CD4-positive, CD25-positive, alpha-beta regulatory T cell (primary cell): Measurements from ENCODE around the gene SUSD4. TPM values are rescaled to one million over a fixed set of nuclear protein-coding genes. Genes with fewer than 3 reads are reported as not detected.

Experiments used
- ATAC-seq, 2 donors: fragments of 150-1000 bp; cut with Tn5 transposase; one replicate each; pipeline ENCODE4 v1.10.0; 2021; ENCODE audit warnings: low read depth in 2 of 2, moderate number of reproducible peaks in 2 of 2, moderate library complexity in 1 of 2
- DNase-seq, 3 donors: peaks; one replicate each; pipeline versions ENCODE4 v3.0.0 to v3.0.0-alpha.2; 2012 to 2022; ENCODE audit warnings: mixed read lengths in 1 of 3
- H3K27ac ChIP-seq: one replicate; pipeline ENCODE4 v1.7.0; 2013; ENCODE audit warnings: mild to moderate bottlenecking, low read length; ENCODE audit not compliant: insufficient read depth, poor library complexity, severe bottlenecking
- H3K27me3 ChIP-seq: one replicate; pipeline ENCODE4 v1.7.0; 2013; ENCODE audit warnings: low read length; ENCODE audit not compliant: control insufficient read depth, insufficient read depth
- H3K36me3 ChIP-seq: one replicate; pipeline ENCODE4 v1.7.0; 2013; ENCODE audit warnings: mild to moderate bottlenecking, low read length, moderate library complexity; ENCODE audit not compliant: control insufficient read depth, insufficient read depth
- H3K4me1 ChIP-seq: 2 replicates; pipeline ENCODE4 v1.7.0; 2013; ENCODE audit warnings: mild to moderate bottlenecking, low read length; ENCODE audit not compliant: insufficient read depth, control insufficient read depth, poor library complexity, severe bottlenecking
- H3K4me3 ChIP-seq: one replicate; pipeline ENCODE4 v1.7.0; 2013; ENCODE audit warnings: low read depth, mild to moderate bottlenecking, low read length, moderate library complexity
- H3K9me3 ChIP-seq, 2 experiments: 1 replicate in 1 of 2; 2 replicates in 1 of 2; pipeline ENCODE4 v1.7.0; 2013; ENCODE audit warnings: low read length in 2 of 2, mild to moderate bottlenecking in 1 of 2, moderate library complexity in 1 of 2; ENCODE audit not compliant: control insufficient read depth in 2 of 2
- H3K27ac Mint-ChIP-seq, 3 donors: one replicate each; pipeline ENCODE4 v1.8.0; 2020 to 2022; ENCODE audit warnings: mild to moderate bottlenecking in 3 of 3, mixed read lengths in 3 of 3, moderate library complexity in 2 of 3
- H3K27me3 Mint-ChIP-seq: one replicate; pipeline ENCODE4 v1.8.0; 2022; ENCODE audit warnings: mild to moderate bottlenecking, mixed read lengths
- H3K36me3 Mint-ChIP-seq: one replicate; pipeline ENCODE4 v1.8.0; 2020; ENCODE audit warnings: mixed read lengths
- H3K4me1 Mint-ChIP-seq, 4 donors: one replicate each; pipeline ENCODE4 v1.8.0; 2020 to 2022; ENCODE audit warnings: mixed read lengths in 4 of 4, mild to moderate bottlenecking in 1 of 4
- H3K4me3 Mint-ChIP-seq, 4 donors: one replicate each; pipeline ENCODE4 v1.8.0; 2020 to 2022; ENCODE audit warnings: mild to moderate bottlenecking in 4 of 4, mixed read lengths in 4 of 4, moderate library complexity in 3 of 4
- H3K9me3 Mint-ChIP-seq, 7 donors: one replicate each; pipeline ENCODE4 v1.8.0; 2020 to 2022; ENCODE audit warnings: mixed read lengths in 7 of 7, mild to moderate bottlenecking in 3 of 7, moderate library complexity in 2 of 7
- polyA plus RNA-seq, 4 donors: library from polyadenylated mRNA; unstranded; fragments of 300-500 nt; fragmentation: Illumina TruSeq; gene quantifications; one replicate each; pipeline ENCODE4 v1.2.3, GENCODE V29; 2021
- total RNA-seq: library from RNA; stranded (reverse); gene quantifications from one replicate; pipeline ENCODE4 v1.2.3, GENCODE V29; 2022

The SUSD4 gene
- total and polyA plus RNA-seq, 5 donors from 2014 or later: 2.4 to 6.5 (median 5.0) TPM

DNA sequence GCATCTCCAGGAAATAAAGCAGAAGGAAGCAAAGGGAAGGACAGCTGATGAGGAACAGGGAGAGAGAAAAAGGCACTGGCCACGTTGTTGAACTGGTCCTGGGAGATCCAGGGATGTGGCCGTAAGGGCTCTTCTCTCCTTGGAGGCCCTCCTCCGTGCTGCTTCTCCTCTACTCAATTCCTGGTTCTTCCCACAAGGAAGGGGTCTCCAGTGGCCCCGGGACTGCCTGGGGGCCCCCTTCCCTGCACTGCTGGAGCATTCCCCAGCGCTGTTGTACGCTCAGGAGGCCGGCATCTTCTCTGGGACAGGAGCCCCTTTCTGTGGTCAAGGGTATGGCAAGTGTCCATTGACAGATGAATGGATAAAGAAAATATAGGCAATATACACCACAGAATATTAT lies 132.4 kb downstream of the SUSD4 start:
- Histone ChIP-seq H3K4me3 (no peak overlapping the region), H3K4me1 (peaks cover 57% of the 10 kb centered on the region), H3K36me3 (no peaks in the 10 kb centered on the region), H3K27me3 (no peaks in the 10 kb centered on the region), H3K27ac (peak overlapping the region; percentile 68), H3K9me3 (no peaks in the 10 kb centered on the region)
- DNase-seq (no peak), ATAC-seq (no peak)
- Mint-ChIP-seq H3K27ac (peak overlapping the region; percentile 81 to 99 (median 98)), H3K36me3 (no peaks in the 10 kb centered on the region), H3K27me3 (no peaks in the 10 kb centered on the region), H3K4me1 (peaks cover 17 to 80% (median 33%) of the 10 kb centered on the region in 4 donors), H3K4me3 (peak overlapping the region in 1 of 4 donors; percentile 24), H3K9me3 (peaks cover 0 to 4% (median 0%) of the 10 kb centered on the region in 7 donors)

DNA sequence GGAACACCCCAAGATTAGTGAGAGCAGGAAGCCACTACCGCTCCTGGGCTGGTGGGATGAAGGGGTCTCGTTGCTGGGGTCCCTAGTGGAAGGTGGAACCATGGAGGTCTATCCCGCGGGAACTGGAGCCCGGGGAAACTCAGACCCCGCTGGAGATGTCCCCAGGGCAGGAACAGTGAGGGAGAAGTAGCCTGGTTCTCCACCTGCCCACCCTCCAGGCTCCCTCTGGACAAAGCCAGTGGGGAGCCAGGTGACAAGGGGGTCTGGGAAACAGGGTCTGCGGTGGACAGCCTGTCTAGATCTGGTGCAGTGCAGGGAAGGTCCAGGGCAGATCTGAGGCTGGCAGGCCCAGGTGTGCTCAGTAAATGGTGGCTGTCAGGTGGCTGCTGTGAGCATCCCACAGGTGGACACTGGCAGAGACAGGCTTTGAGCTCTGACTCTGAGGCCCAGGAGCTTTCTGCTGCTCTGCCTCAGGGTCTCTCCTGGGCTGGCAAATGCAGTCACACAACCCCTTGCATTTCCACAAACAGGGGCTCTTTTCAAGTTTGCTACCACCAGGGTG lies 132.9 kb downstream of the SUSD4 start:
- ATAC-seq (no peak), DNase-seq (no peak)
- Mint-ChIP-seq H3K27ac (peak overlapping the region; percentile 97 to 99 (median 98)), H3K36me3 (no peaks in the 10 kb centered on the region), H3K9me3 (peaks cover 0 to 4% (median 0%) of the 10 kb centered on the region in 7 donors), H3K4me3 (peak overlapping the region in 3 of 4 donors; percentile 60 to 86 (median 70)), H3K27me3 (no peaks in the 10 kb centered on the region), H3K4me1 (peaks cover 17 to 82% (median 33%) of the 10 kb centered on the region in 4 donors)
- H3K4me3 ChIP-seq: no peak overlapping the region
- H3K27me3 ChIP-seq: no peaks in the 10 kb centered on the region
- no peaks in the 10 kb centered on the region for H3K36me3 ChIP-seq
- H3K27ac ChIP-seq: peak overlapping the region; percentile 68
- H3K4me1 ChIP-seq: peaks cover 57% of the 10 kb centered on the region
- H3K9me3 ChIP-seq: no peaks in the 10 kb centered on the region

DNA sequence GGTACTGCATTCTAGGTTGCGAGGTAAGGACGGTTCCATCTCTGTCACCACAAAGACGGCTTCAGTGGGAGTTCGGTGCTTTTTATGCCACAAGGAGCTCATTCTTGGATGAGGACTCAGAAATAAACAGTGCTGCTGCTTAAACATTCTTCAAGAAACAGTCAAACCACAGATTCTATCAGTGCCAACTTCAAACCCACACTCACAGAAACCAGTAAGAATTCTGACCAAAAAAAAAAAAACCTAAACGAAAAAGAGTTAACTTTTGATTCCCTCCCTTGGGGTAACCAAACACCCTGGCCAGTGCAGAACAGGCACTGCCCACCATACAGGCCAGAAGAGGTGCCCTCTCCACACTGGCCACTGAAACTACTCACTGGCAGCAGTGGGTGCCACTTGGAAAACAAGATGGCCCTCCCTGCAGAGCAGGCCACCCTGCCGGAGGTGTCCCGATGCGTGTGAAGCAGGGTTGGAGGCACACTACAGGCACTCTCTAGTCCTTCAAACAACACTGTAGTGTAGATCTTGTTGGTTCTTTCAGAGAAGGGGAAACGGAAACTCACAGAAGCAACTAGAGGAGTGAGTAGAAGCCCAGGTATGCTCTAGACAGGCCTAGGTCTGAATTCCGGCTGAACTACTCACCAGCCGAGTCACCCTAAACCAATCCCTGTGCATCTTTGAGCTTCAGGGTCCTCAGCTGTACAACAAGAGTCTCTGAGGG lies 133.7 kb downstream of the SUSD4 start:
- Histone ChIP-seq H3K36me3 (no peaks in the 10 kb centered on the region), H3K4me3 (peak overlapping the region; percentile 26), H3K27ac (peak overlapping the region; percentile 68), H3K4me1 (peaks cover 57% of the 10 kb centered on the region), H3K27me3 (no peaks in the 10 kb centered on the region), H3K9me3 (no peaks in the 10 kb centered on the region)
- Mint-ChIP-seq H3K27ac (peak overlapping the region; percentile 97 to 99 (median 98)), H3K27me3 (peaks cover 4% of the 10 kb centered on the region), H3K4me1 (peaks cover 17 to 80% (median 33%) of the 10 kb centered on the region in 4 donors), H3K4me3 (peak overlapping the region; percentile 11 to 86 (median 65)), H3K9me3 (no peaks in the 10 kb centered on the region), H3K36me3 (no peaks in the 10 kb centered on the region)
- peak; percentile 82 for ATAC-seq
- DNase-seq: peak in 2 of 3 donors; percentile 29 to 76

DNA sequence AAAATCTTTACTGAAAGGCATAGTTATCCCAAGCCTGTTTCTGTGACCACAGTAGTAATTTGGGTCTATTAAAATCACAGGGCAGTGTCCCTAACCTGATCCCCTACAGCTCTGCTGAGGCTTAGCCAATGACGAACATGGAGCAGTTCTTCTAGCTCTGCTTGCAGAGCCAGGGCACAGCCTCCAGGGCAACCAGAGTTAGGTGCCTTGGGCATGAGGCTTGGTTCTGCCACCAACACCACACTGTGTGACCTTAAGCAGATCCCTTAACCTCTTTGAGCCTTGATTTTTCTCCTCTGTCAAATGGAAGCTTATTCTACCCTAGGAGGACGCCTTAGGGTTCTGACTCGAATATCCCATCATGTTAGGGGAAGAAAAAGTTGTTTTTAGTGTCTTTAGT lies 134.2 kb downstream of the SUSD4 start:
- no peaks in the 10 kb centered on the region for H3K9me3 ChIP-seq
- peak in 1 of 3 donors; percentile 39 for DNase-seq
- H3K36me3 ChIP-seq: no peaks in the 10 kb centered on the region
- Mint-ChIP-seq H3K36me3 (no peaks in the 10 kb centered on the region), H3K4me1 (peaks cover 17 to 75% (median 32%) of the 10 kb centered on the region in 4 donors), H3K9me3 (no peaks in the 10 kb centered on the region), H3K27me3 (peaks cover 4% of the 10 kb centered on the region), H3K27ac (peak overlapping the region; percentile 97 to 99 (median 98)), H3K4me3 (peak overlapping the region in 3 of 4 donors; percentile 60 to 86 (median 70))
- H3K27me3 ChIP-seq: no peaks in the 10 kb centered on the region
- peak overlapping the region; percentile 26 for H3K4me3 ChIP-seq
- H3K4me1 ChIP-seq: peaks cover 57% of the 10 kb centered on the region
- peak overlapping the region; percentile 68 for H3K27ac ChIP-seq
- no peak for ATAC-seq

DNA sequence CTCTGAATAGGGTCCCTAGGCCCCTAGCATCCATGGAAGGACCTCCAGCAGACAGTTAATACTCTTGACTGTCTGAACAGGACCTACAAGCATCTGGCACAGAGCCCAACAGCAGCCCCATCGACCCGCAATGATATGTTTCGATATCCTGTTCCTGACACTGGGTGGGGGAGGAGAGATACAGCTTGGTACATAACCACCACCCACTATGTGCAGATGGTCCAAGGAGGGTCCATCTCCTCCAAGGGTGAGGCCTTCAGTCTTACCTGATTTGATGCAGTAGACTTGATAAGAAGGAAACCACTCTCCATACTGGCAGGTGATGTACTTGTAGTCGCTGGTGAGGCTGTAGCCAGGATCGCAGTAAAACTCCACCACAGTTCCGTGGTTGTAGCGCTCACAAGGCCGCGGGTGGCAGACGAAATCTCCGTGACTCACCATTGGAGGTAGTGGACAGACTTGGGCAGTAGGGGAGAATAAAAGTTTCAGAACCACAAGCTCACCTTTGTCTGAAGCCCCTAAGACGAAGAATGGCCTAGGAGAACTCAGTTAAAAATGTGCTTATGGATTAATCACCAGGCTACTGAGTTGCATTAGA lies 134.9 kb downstream of the SUSD4 start:
- Mint-ChIP-seq H3K27ac (peak overlapping the region; percentile 69 to 98 (median 88)), H3K9me3 (no peaks in the 10 kb centered on the region), H3K4me1 (peaks cover 17 to 68% (median 29%) of the 10 kb centered on the region in 4 donors), H3K27me3 (peaks cover 4% of the 10 kb centered on the region), H3K4me3 (peak overlapping the region in 1 of 4 donors; percentile 16), H3K36me3 (no peaks in the 10 kb centered on the region)
- DNase-seq (peak in 1 of 3 donors; percentile 41), ATAC-seq (no peak)
- H3K27me3 ChIP-seq: no peaks in the 10 kb centered on the region
- H3K36me3 ChIP-seq: no peaks in the 10 kb centered on the region
- no peak overlapping the region for H3K27ac ChIP-seq
- peaks cover 54% of the 10 kb centered on the region for H3K4me1 ChIP-seq
- no peaks in the 10 kb centered on the region for H3K9me3 ChIP-seq
- no peak overlapping the region for H3K4me3 ChIP-seq

DNA sequence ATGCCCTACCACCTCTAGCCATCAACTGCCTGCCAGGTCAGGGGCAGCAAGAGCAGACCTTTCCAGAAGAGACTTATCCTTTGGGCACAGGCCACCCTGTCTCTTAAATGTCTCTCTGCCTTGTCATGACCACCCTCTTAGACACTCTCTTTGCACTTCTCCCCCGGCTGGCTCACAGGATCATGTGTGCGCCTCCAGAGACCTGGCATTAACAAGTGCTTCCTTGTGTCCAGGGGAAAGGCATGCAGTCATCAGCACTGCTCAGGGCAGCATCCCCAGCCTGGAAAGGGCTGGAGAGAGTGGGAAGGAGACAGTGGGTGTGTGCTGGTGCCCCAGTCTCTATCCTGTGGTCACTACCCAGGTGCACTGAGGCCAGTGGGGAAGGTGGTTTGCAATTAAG lies 135.8 kb downstream of the SUSD4 start:
- H3K4me1 Mint-ChIP-seq: peaks cover 13 to 60% (median 25%) of the 10 kb centered on the region in 4 donors

DNA sequence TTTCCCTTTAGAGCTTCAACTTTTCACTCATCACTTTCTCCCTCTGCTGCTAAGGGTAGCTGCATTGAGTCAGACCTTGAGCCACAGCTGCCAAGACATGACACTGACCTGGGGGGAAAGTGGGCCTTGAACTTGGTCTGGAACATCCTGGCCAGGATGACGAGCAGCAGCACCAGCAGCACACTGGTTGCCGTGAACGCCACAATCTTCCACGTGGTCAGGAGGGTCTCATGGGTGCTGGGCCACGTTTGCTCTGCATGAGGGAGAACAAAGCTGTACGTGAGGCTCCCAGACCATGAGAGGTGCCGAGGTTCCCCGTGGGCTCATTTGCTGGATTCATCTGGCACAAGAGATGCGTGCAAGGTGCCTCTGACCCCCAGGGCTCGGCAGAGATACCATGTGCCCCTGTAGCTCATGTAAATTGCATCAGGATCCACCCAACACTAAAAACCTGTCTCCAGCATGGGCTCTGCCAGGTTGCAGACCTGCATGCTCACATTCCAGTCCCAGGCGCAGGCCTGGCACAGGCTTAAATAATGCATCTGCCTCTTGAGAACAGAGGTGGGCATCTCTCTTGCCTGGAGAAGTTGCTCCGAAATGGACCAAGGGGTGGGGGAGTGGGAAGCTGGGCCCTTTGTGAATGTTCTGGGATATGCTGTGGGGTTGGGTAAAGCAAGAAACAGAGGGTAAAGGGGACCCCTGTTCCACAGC lies 136.3 kb downstream of the SUSD4 start:
- H3K4me1 Mint-ChIP-seq: peaks cover 10 to 54% (median 22%) of the 10 kb centered on the region in 4 donors
- Histone ChIP-seq H3K4me1 (peaks cover 40% of the 10 kb centered on the region), H3K4me3 (no peak overlapping the region), H3K27me3 (no peaks in the 10 kb centered on the region), H3K27ac (no peak overlapping the region), H3K36me3 (no peaks in the 10 kb centered on the region), H3K9me3 (no peaks in the 10 kb centered on the region)
- peaks cover 0 to 2% (median 0%) of the 10 kb centered on the region in 7 donors for H3K9me3 Mint-ChIP-seq
- H3K36me3 Mint-ChIP-seq: no peaks in the 10 kb centered on the region
- H3K27ac Mint-ChIP-seq: peak overlapping the region in 2 of 3 donors; percentile 44 to 82
- no peak for ATAC-seq
- DNase-seq: no peak
- H3K4me3 Mint-ChIP-seq: peak overlapping the region in 1 of 4 donors; percentile 45
- H3K27me3 Mint-ChIP-seq: peaks cover 4% of the 10 kb centered on the region

More for the DNA sequence above, 135.8 kb downstream of the SUSD4 start:
- Mint-ChIP-seq H3K4me3 (peak overlapping the region in 1 of 4 donors; percentile 45), H3K36me3 (no peaks in the 10 kb centered on the region), H3K27me3 (peaks cover 4% of the 10 kb centered on the region), H3K9me3 (peaks cover 0 to 1% (median 0%) of the 10 kb centered on the region in 7 donors), H3K27ac (peak overlapping the region in 1 of 3 donors; percentile 82)
- Histone ChIP-seq H3K27me3 (no peaks in the 10 kb centered on the region), H3K27ac (no peak overlapping the region), H3K4me3 (no peak overlapping the region), H3K36me3 (no peaks in the 10 kb centered on the region), H3K4me1 (peaks cover 45% of the 10 kb centered on the region), H3K9me3 (no peaks in the 10 kb centered on the region)
- DNase-seq: no peak
- ATAC-seq: no peak
